A375 (cell line): ENCODE results near the gene MMP25. TPM values are rescaled to one million over a fixed set of nuclear protein-coding genes. Genes with fewer than 3 reads are reported as not detected.

Source experiments
- small RNA-seq: library from RNA; depleted of rRNA; stranded (forward); fragments of <200 nt; gene quantifications from one replicate; pipeline ENCODE3, GENCODE V24; 2014
- total RNA-seq: library from RNA; depleted of rRNA; stranded (reverse); fragments of >200 nt; shearing (Covaris generic); gene quantifications from 2 replicates; pipeline ENCODE4 v1.2.3, GENCODE V29; 2014; rRNA removed

The MMP25 gene
- 0.16 and 0.75 TPM in 2 replicates for total RNA-seq

GRCh38 chr16:3045758-3046640, at the start of gene MMP25:
MMP25 (plus strand) TSS chr16:3046561; CDS start chr16:3046918, 357 bp downstream.

GRCh38 chr16:3012828-3013420, 33.4 kb upstream of the MMP25 start, which contains the start of gene CLDN9:
CLDN9 (plus strand) TSS chr16:3012923; CDS start chr16:3013363, 440 bp downstream.

GRCh38 chr16:3017794-3018506, 28.4 kb upstream of the MMP25 start, which contains the start of gene CLDN6:
CLDN6 (minus strand) TSS chr16:3018183; CDS start chr16:3016021, 2,162 bp downstream.

GRCh38 chr16:3020247-3020603, 26.1 kb upstream of the MMP25 start, which contains the start of gene TNFRSF12A:
TNFRSF12A (plus strand) TSS chr16:3020368; CDS start chr16:3020398, 30 bp downstream.

GRCh38 chr16:3023669-3024478, 22.5 kb upstream of the MMP25 start, which contains the start of the genes HCFC1R1 and THOC6:
HCFC1R1 (minus strand) TSS chr16:3023942; CDS start chr16:3023941, 1 bp downstream.
THOC6 (plus strand) TSS chr16:3024035; CDS start chr16:3024327, 292 bp downstream.

GRCh38 chr16:3036726-3037315, 9.5 kb upstream of the MMP25 start, which contains the start of gene BICDL2:
BICDL2 (minus strand) TSS chr16:3036944; CDS start chr16:3035496, 1,448 bp downstream.

GRCh38 chr16:3065069-3065741, 18.8 kb downstream of the MMP25 start, which contains the start of gene IL32:
IL32 (plus strand) TSS chr16:3065640; CDS start chr16:3065812, 172 bp downstream.

GRCh38 chr16:3098459-3099394, 52.4 kb downstream of the MMP25 start, which contains the start of gene ZSCAN10:
ZSCAN10 (minus strand) TSS chr16:3099294; CDS start chr16:3092937, 6,357 bp downstream.

Small RNAs within 50 kb of the gene (small RNA-seq; reads per million reads assigned to genes)
- gene RNU1-22P = 0.21 reads per million

Other genes with a start within 250 kb of the MMP25 start
- gene PRSS41, start 248.1 kb upstream of the MMP25 start, total RNA-seq = not detected in 2 replicates
- gene PRSS21, start 229.3 kb upstream of the MMP25 start, total RNA-seq = not detected in 2 replicates
- gene ZG16B, start 216.3 kb upstream of the MMP25 start, total RNA-seq = 0.45 TPM in 1 of 2 replicates, not detected in the other
- gene PRSS22, start 188.4 kb upstream of the MMP25 start, total RNA-seq = not detected in 2 replicates
- 68.2 and 79.2 TPM in 2 replicates for gene FLYWCH2, start 163.3 kb upstream of the MMP25 start, total RNA-seq
- 41.3 and 52.4 TPM in 2 replicates for gene FLYWCH1, start 134.6 kb upstream of the MMP25 start, total RNA-seq
- 2.4 and 4.1 TPM in 2 replicates for gene KREMEN2, start 82.3 kb upstream of the MMP25 start, total RNA-seq
- gene PAQR4, start 77.2 kb upstream of the MMP25 start, total RNA-seq = 53.7 and 63.3 TPM in 2 replicates
- 43.6 and 56.7 TPM in 2 replicates for gene PKMYT1, start 66.1 kb upstream of the MMP25 start, total RNA-seq
- gene CLDN9, start 33.6 kb upstream of the MMP25 start, total RNA-seq = not detected in 2 replicates
- gene CLDN6, start 28.4 kb upstream of the MMP25 start, total RNA-seq = not detected in 2 replicates
- gene TNFRSF12A, start 26.2 kb upstream of the MMP25 start, total RNA-seq = 716 and 822 TPM in 2 replicates
- 126 and 144 TPM in 2 replicates for gene HCFC1R1, start 22.6 kb upstream of the MMP25 start, total RNA-seq
- gene THOC6, start 22.5 kb upstream of the MMP25 start, total RNA-seq = 63.8 and 65.4 TPM in 2 replicates
- gene BICDL2, start 9.6 kb upstream of the MMP25 start, total RNA-seq = not detected in 2 replicates
- gene IL32, start 19.1 kb downstream of the MMP25 start, total RNA-seq = 2.2 TPM in 1 of 2 replicates, not detected in the other
- gene ZSCAN10, start 52.7 kb downstream of the MMP25 start, total RNA-seq = 0.26 and 2.2 TPM in 2 replicates
- gene ZNF205, start 66.0 kb downstream of the MMP25 start, total RNA-seq = 16.9 and 18.4 TPM in 2 replicates
- 5.2 and 6.7 TPM in 2 replicates for gene ZNF213, start 88.5 kb downstream of the MMP25 start, total RNA-seq
- gene OR1F1, start 141.6 kb downstream of the MMP25 start, total RNA-seq = not detected in 2 replicates
- gene ZNF200, start 188.6 kb downstream of the MMP25 start, total RNA-seq = 14.2 and 15.4 TPM in 2 replicates
- 0.38 TPM in 1 of 2 replicates, not detected in the other for gene MEFV, start 210.1 kb downstream of the MMP25 start, total RNA-seq
- 88.5 and 92.5 TPM in 2 replicates for gene ZNF263, start 236.9 kb downstream of the MMP25 start, total RNA-seq